ENCODE measurements around the gene SOCS3.

SOCS3 gene

DNA sequence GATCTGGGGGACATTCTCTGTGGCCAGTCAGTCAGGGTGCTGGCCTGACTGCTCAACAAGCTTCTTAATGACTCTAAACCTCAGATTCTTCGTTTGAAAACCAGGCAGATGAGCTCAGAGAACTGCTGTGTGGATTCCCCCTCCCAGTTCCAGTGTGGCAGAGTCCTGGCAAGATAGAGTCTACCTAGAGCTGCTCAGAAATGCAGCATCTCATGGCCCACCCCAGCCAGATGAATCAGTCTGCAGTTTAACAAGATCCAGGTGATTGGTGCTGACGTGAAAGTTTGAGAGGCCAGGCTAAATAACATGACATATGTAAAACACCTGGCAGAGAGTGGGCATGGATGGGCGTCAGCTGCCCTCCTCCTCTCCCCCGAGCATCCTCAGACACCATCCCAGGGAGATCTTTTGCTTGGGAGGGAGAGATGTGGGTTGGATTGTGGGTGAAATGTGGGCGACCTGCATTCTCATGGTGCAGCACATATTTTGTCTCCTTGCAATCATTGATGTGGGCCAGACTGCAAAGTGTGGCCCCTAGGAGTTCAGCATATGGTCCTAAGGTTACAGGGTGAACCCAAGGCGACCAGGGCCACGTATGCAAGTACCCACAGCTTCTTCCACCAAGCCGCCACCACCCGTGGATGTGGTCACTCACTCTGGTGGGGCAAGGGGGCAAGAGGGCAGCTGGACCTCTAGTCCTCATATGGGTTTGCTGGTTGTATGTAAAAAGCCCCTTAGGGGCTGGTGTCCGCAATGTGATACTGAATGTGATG is 19.5 kb downstream of the SOCS3 start:
- TF ChIP-seq TAF1 (IDR thresholded peaks at IDR 0.05; ENCODE audit: borderline replicate concordance, insufficient read depth, low read length) (no peak), SIN3A (IDR thresholded peaks at IDR 0.05; ENCODE audit: borderline replicate concordance, insufficient read depth, low read length) (no peak), POLR2AphosphoS5 (IDR thresholded peaks at IDR 0.05; ENCODE audit: low read depth, low read length) (no peak), FOXP2 (optimal IDR thresholded peaks at IDR 0.05; ENCODE audit: borderline replicate concordance, extremely low read depth, extremely low read length, insufficient read depth) (no peak), REST (IDR thresholded peaks at IDR 0.05; ENCODE audit: insufficient read depth in 1 of 2, low read depth in 2 of 2, low read length in 2 of 2) (no peak)

DNA sequence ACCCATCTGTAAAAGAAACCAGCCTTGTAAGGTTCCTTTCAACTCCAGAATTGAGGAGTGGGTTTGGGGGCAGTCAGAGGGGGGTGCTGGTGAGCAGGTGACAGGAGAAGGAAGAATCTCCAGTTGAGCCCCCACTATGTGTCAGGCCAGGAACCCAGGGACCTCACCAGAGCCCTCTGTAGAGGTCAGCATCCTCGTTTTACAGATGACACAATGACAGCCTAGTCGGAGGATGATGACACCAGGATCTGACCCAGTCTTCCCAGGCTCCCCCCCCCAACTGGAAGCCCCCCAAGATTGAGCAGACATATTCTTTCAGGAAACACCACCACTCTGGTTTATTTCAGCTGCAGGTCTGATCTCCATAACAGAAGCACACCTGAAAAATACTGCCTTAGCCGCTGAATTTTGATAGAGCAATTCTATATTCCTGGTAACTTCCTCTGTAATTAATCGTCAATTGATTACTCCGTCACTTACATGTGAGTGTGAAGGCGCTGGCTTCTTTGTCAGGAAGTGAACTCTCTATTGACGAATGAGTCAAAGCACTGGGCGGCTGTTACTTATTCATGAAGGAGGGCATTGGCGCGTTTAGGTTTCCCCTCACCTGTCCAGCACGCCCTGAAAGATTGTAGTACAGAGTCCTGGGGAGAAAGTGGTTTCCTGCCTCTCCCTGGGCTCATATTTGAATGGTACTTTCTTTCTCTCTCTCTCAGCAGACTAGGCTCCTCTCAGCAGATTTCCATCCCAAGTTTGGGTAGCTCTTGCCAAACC is 21.2 kb downstream of the SOCS3 start:
- TF ChIP-seq POLR2AphosphoS5 (IDR thresholded peaks at IDR 0.05; ENCODE audit: low read depth, low read length) (no peak), TAF1 (IDR thresholded peaks at IDR 0.05; ENCODE audit: borderline replicate concordance, insufficient read depth, low read length) (no peak)

GRCh38 chr17:78337244-78338109 is 22.4 kb downstream of the SOCS3 start:
- TF ChIP-seq TAF1 (IDR thresholded peaks at IDR 0.05; ENCODE audit: borderline replicate concordance, insufficient read depth, low read length) (no peak), FOXP2 (optimal IDR thresholded peaks at IDR 0.05; ENCODE audit: borderline replicate concordance, extremely low read depth, extremely low read length, insufficient read depth) (no peak), REST (IDR thresholded peaks at IDR 0.05; ENCODE audit: insufficient read depth in 1 of 2, low read depth in 2 of 2, low read length in 2 of 2) (no peak), SIN3A (IDR thresholded peaks at IDR 0.05; ENCODE audit: borderline replicate concordance, insufficient read depth, low read length) (no peak), POLR2AphosphoS5 (IDR thresholded peaks at IDR 0.05; ENCODE audit: low read depth, low read length) (no peak)

DNA sequence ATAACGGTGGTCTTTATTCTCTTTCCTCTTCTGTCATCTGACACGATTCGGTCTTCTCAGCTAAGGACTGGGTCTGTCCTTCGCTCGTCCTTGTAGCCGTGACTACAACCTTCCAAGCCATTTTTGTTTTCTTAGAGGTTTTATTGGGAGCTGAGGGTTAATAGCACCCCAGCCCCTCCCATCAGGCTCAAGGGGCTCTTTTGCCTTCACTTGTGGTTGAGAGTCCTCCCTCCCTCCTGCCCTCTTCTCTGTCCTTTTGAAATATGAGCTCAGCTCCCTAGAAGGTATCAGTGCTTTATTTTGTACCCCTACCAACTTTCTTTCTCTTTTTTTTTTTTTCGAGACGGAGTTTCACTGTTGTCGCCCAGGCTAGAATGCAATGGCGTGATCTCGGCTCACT is 24.7 kb downstream of the SOCS3 start:
- no peak for TF ChIP-seq TAF1 (IDR thresholded peaks at IDR 0.05; ENCODE audit: borderline replicate concordance, insufficient read depth, low read length)
- no peak for TF ChIP-seq FOXP2 (optimal IDR thresholded peaks at IDR 0.05; ENCODE audit: borderline replicate concordance, extremely low read depth, extremely low read length, insufficient read depth)
- TF ChIP-seq REST (IDR thresholded peaks at IDR 0.05; ENCODE audit: insufficient read depth in 1 of 2, low read depth in 2 of 2, low read length in 2 of 2), result no peak
- TF ChIP-seq SIN3A (IDR thresholded peaks at IDR 0.05; ENCODE audit: borderline replicate concordance, insufficient read depth, low read length), result no peak
- TF ChIP-seq POLR2AphosphoS5 (IDR thresholded peaks at IDR 0.05; ENCODE audit: low read depth, low read length), result no peak

DNA sequence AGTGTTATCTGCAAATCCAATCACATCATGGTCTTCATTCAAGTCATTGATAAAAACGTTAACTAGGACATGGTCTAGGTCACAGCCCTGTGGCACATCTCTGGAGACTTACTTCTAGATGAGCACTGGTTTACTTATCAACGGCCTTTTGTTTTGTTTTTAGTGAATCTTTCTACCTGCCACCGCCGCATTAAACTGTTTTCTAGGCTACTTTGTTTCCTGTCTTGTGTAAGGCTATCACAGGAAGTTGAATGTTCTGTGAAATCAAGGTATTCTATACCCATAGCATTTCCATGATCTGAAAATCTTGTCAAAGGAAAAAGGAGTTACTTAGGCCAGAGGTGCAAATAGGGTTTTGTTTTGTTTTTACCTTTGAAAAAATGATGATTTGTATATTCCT is 26.9 kb downstream of the SOCS3 start:
- TF ChIP-seq SIN3A (IDR thresholded peaks at IDR 0.05; ENCODE audit: borderline replicate concordance, insufficient read depth, low read length) (no peak), REST (IDR thresholded peaks at IDR 0.05; ENCODE audit: insufficient read depth in 1 of 2, low read depth in 2 of 2, low read length in 2 of 2) (no peak), TAF1 (IDR thresholded peaks at IDR 0.05; ENCODE audit: borderline replicate concordance, insufficient read depth, low read length) (no peak), POLR2AphosphoS5 (IDR thresholded peaks at IDR 0.05; ENCODE audit: low read depth, low read length) (no peak)

Measured in PFSK-1 (cell line).